HCT116 (cell line): ENCODE data around the gene BTN1A1. TPM values are rescaled to one million over a fixed set of nuclear protein-coding genes. Genes with fewer than 3 reads are reported as not detected.

Experiments
- ATAC-seq: fragments of 200-7000 bp; cut with Tn5 transposase; 2 replicates; pipeline ENCODE4 v1.9.1; 2020; ENCODE audit warnings: mild to moderate bottlenecking, moderate library complexity
- BruUV-seq: library from RNA; stranded (reverse); fragments of 400-500 nt; replicated peaks from 2 replicates; lab custom pipeline; 2021; lab: Mats Ljungman, UMichigan
- CTCF ChIA-PET: fragments of 300-600 bp; sonication (Branson Sonifier 250); formaldehyde crosslinking; loops from one replicate; lab custom pipeline; 2021; ENCODE audit warnings: antibody characterized with exemption; lab: Charles Lee
- POLR2A ChIA-PET: fragments of 300-600, 350-600 bp; sonication (Branson Sonifier 250); formaldehyde crosslinking; loops from one replicate; lab custom pipeline; 2021; ENCODE audit warnings: antibody characterized with exemption; lab: Charles Lee
- RAD21 ChIA-PET, 2 experiments: fragments of 300-600 bp; sonication (Branson Sonifier 250); formaldehyde crosslinking; loops; one replicate each; lab custom pipeline; 2023; ENCODE audit warnings: low total read pairs in 2 of 2; ENCODE audit not compliant: uncharacterized antibody in 2 of 2, unreplicated experiment in 2 of 2, low non-redundant PET in 1 of 2; lab: Charles Lee
- DNase-seq: peaks from one replicate; pipeline ENCODE4 v3.0.0-alpha.2; 2010; ENCODE audit warnings: low read depth, low spot score
- H2AFZ ChIP-seq: fragments of 200-600 bp; shearing (Covaris generic), sonication (generic); 2 replicates; pipeline ENCODE4 v1.6.1; 2017; ENCODE audit warnings: low read depth, mixed run types, mixed read lengths, antibody characterized with exemption, low read length; ENCODE audit not compliant: poor library complexity, severe bottlenecking
- H3K27ac ChIP-seq: 2 replicates; pipeline ENCODE4 v1.5.1; 2012; ENCODE audit warnings: low read depth, low read length
- H3K27me3 ChIP-seq: fragments of 200-600 bp; sonication (generic); 2 replicates; pipeline ENCODE4 v1.6.1; 2016; ENCODE audit warnings: mixed run types, low read length, mixed read lengths; ENCODE audit not compliant: insufficient read depth
- H3K36me3 ChIP-seq, 2 experiments: fragments of 200-500 bp in 1 of 2; fragments of 200-600 bp in 1 of 2; sonication (Bioruptor generic) in 1 of 2; sonication (generic) in 1 of 2; 2 replicates each; pipeline versions ENCODE4 v1.5.1 to v1.6.1; 2014 to 2016; ENCODE audit warnings: low read length in 2 of 2, inconsistent platforms in 1 of 2, mixed read lengths in 1 of 2, mixed run types in 1 of 2; ENCODE audit not compliant: insufficient read depth in 2 of 2, control insufficient read depth in 1 of 2
- H3K4me1 ChIP-seq, 2 experiments: fragments of 200-600 bp in 1 of 2; sonication (generic) in 1 of 2; 2 replicates each; pipeline versions ENCODE4 v1.5.1 to v1.6.1; 2012 to 2017; ENCODE audit warnings: low read length in 2 of 2, inconsistent platforms in 1 of 2, mild to moderate bottlenecking in 1 of 2, mixed read lengths in 1 of 2, mixed run types in 1 of 2, moderate library complexity in 1 of 2; ENCODE audit not compliant: insufficient read depth in 2 of 2, control insufficient read depth in 1 of 2
- H3K4me2 ChIP-seq: fragments of 200-600 bp; sonication (generic); 2 replicates; pipeline ENCODE4 v1.6.1; 2017; ENCODE audit warnings: mixed run types, low read length, mixed read lengths
- H3K4me3 ChIP-seq, 2 experiments: fragments of 200-600 bp in 1 of 2; sonication (generic) in 1 of 2; replicated peaks in 1 of 2; 2 replicates each; pipeline ENCODE4 v1.5.1; 2011 to 2016; ENCODE audit warnings: low read length in 2 of 2, control low read depth in 1 of 2, low read depth in 1 of 2, mild to moderate bottlenecking in 1 of 2, mixed read lengths in 1 of 2, mixed run types in 1 of 2
- H3K79me2 ChIP-seq: fragments of 200-600 bp; sonication (generic); 2 replicates; pipeline ENCODE4 v1.6.1; 2017; ENCODE audit warnings: mild to moderate bottlenecking, mixed run types, low read length, moderate library complexity, mixed read lengths; ENCODE audit not compliant: insufficient read depth
- H3K9ac ChIP-seq: fragments of 200-600 bp; sonication (generic); 2 replicates; pipeline ENCODE4 v1.6.1; 2016; ENCODE audit warnings: low read length, mixed read lengths
- H3K9me2 ChIP-seq: fragments of 200-600 bp; sonication (generic), shearing (Covaris generic); 2 replicates; pipeline ENCODE4 v1.6.1; 2017; ENCODE audit warnings: mixed run types, mild to moderate bottlenecking, moderate library complexity; ENCODE audit not compliant: insufficient read depth
- H3K9me3 ChIP-seq, 2 experiments: fragments of 200-500 bp in 1 of 2; fragments of 200-600 bp in 1 of 2; sonication (Bioruptor generic) in 1 of 2; sonication (generic) in 1 of 2; 2 replicates each; pipeline ENCODE4 v1.6.1; 2014 to 2017; ENCODE audit warnings: low read length in 2 of 2, mixed read lengths in 2 of 2, inconsistent platforms in 1 of 2, low read depth in 1 of 2, mild to moderate bottlenecking in 1 of 2, mixed run types in 1 of 2, moderate library complexity in 1 of 2; ENCODE audit not compliant: control insufficient read depth in 1 of 2, insufficient read depth in 1 of 2
- H4K20me1 ChIP-seq: fragments of 200-600 bp; sonication (generic), shearing (Covaris generic); 2 replicates; pipeline ENCODE4 v1.6.1; 2017; ENCODE audit warnings: mixed run types, mild to moderate bottlenecking, moderate library complexity; ENCODE audit not compliant: insufficient read depth
- CBX3 ChIP-seq: IDR thresholded peaks from 2 replicates; pipeline ENCODE4 v1.6.1; 2012; ENCODE audit warnings: low read depth
- CEBPB ChIP-seq: IDR thresholded peaks from 2 replicates; pipeline ENCODE4 v1.6.1; 2012; ENCODE audit warnings: low read depth
- CTCF ChIP-seq, 3 experiments: fragments of 200-600 bp in 1 of 3; sonication (generic) in 1 of 3; IDR thresholded peaks in 2 of 3; conservative IDR thresholded peaks in 1 of 3; 2 replicates each; pipeline ENCODE4 v1.5.1; 2012 to 2017; ENCODE audit warnings: low read depth in 2 of 3, low read length in 2 of 3, antibody characterized with exemption in 1 of 3, borderline replicate concordance in 1 of 3, control low read depth in 1 of 3, mild to moderate bottlenecking in 1 of 3, mixed read lengths in 1 of 3, mixed run types in 1 of 3, moderate library complexity in 1 of 3; ENCODE audit not compliant: insufficient read depth in 1 of 3
- EGR1 ChIP-seq: IDR thresholded peaks from 2 replicates; pipeline ENCODE4 v1.6.1; 2012; ENCODE audit warnings: low read depth
- ELF1 ChIP-seq: IDR thresholded peaks from 2 replicates; pipeline ENCODE4 v1.6.1; 2012; ENCODE audit warnings: low read depth, borderline replicate concordance
- EZH2phosphoT487 ChIP-seq: fragments of 200-600 bp; IDR thresholded peaks from 2 replicates; pipeline ENCODE4 v1.6.1; 2018; ENCODE audit warnings: antibody characterized with exemption, borderline replicate concordance
- FOSL1 ChIP-seq: IDR thresholded peaks from 2 replicates; pipeline ENCODE4 v1.6.1; 2012; ENCODE audit warnings: low read depth
- JUND ChIP-seq: IDR thresholded peaks from 2 replicates; pipeline ENCODE4 v1.6.1; 2012
- POLR2AphosphoS5 ChIP-seq: IDR thresholded peaks from 2 replicates; pipeline ENCODE4 v1.6.1; 2011; ENCODE audit warnings: mild to moderate bottlenecking, low read depth, low read length, moderate library complexity
- RAD21 ChIP-seq: IDR thresholded peaks from 2 replicates; pipeline ENCODE4 v1.6.1; 2012; ENCODE audit warnings: low read depth, mild to moderate bottlenecking
- REST ChIP-seq: IDR thresholded peaks from 2 replicates; pipeline ENCODE4 v1.6.1; 2012; ENCODE audit warnings: low read depth
- SP1 ChIP-seq: IDR thresholded peaks from 2 replicates; pipeline ENCODE4 v1.6.1; 2012; ENCODE audit warnings: low read depth
- TCF7L2 ChIP-seq: IDR thresholded peaks from 2 replicates; pipeline ENCODE4 v1.7.0; 2011; ENCODE audit warnings: borderline replicate concordance, inconsistent platforms; ENCODE audit not compliant: insufficient read depth, insufficient read length; ENCODE audit errors: extremely low read depth
- YY1 ChIP-seq: IDR thresholded peaks from 2 replicates; pipeline ENCODE4 v1.6.1; 2011; ENCODE audit warnings: low read length, low read depth, moderate library complexity, mild to moderate bottlenecking; ENCODE audit not compliant: insufficient replicate concordance; ENCODE audit errors: extremely low read depth
- ZNF274 ChIP-seq: fragments of 200-500 bp; sonication (Bioruptor generic); IDR thresholded peaks from 2 replicates; pipeline ENCODE4 v1.6.1; 2014; ENCODE audit warnings: mild to moderate bottlenecking, low read depth, low read length, inconsistent platforms
- intact Hi-C: fragments of 100-400 bp; cut with micrococcal nuclease; formaldehyde crosslinking; loops from 2 replicates; pipeline ENCODE4 v1.10.0; 2022
- total RNA-seq: library from RNA; stranded (reverse); gene quantifications from one replicate; pipeline ENCODE4 v1.2.1, GENCODE V29; 2021; ENCODE audit not compliant: unreplicated experiment
- TF ChIP-seq, protein P1 (sequence below): IDR thresholded peaks from 2 replicates; pipeline ENCODE4 v1.6.1; 2012

BTN1A1 gene
- total RNA-seq, 1 experiment from 2014 or later, result 0.32 TPM

DNA sequence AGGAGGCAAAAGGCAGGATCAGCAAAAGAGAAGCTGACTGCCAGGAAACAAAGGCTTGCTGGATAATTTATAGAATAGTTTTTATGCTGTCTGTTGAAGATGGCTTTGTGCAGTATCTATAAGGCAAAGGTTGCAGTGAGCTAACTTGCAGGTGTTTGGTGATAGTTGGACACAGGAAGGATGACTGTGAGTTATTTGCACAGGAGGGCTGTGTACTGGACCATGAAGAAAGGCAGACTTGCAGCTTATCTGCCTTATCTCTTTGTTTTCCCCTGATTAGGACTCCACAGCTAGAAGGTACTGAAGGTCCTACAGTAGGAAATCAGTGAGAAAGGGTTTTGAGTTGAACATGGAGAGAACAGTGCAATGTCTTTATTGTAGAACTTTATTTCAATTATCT is 2.1 kb downstream of the BTN1A1 start:
- intact Hi-C loops, result no loop called here
- no peaks in the 10 kb centered on the region for H3K9me2 ChIP-seq
- ATAC-seq (no peak), DNase-seq (no peak)
- H3K9me3 ChIP-seq, result no peaks in the 10 kb centered on the region
- no peak overlapping the region for H3K27ac ChIP-seq
- TF ChIP-seq CEBPB (no peak), JUND (no peak), TCF7L2 (no peak), POLR2AphosphoS5 (no peak), FOSL1 (no peak), RAD21 (no peak)
- TF ChIP-seq, all 23 proteins: peak for 0
- Histone ChIP-seq H3K79me2 (no peaks in the 10 kb centered on the region), H3K27me3 (no peaks in the 10 kb centered on the region), H4K20me1 (no peaks in the 10 kb centered on the region), H3K4me3 (no peak overlapping the region), H3K4me2 (no peak overlapping the region), H2AFZ (no peak overlapping the region), H3K36me3 (no peaks in the 10 kb centered on the region), H3K4me1 (peaks cover 0 to 3% of the 10 kb centered on the region in 2 experiments; a peak in 1 of 4 replicates), H3K9ac (no peak overlapping the region)
- BruUV-seq, result no TSS peak
- ChIA-PET CTCF (no interaction called here), POLR2A (no interaction called here), RAD21 (no interaction called here)

DNA sequence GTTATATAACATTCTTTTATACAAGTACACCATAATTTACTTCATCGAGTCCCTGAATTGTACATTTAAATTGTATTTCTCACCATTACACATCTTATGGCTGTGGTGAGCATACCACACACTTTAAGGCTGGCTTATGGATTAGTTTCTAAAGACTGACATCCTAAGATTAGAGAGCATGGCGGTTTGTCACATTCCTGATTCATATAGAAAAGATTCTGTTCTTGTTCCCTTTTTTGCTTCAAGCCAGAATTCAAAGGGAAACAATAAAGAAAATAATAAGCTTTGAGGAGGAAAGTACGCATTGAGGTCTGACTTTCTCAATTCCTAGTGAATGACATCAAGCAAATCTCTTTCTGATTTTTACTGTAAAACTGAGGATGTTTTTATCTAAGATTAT is 2.5 kb downstream of the BTN1A1 start:
- H3K9ac ChIP-seq, result no peak overlapping the region
- peaks cover 0 to 3% of the 10 kb centered on the region in 2 experiments; a peak in 1 of 4 replicates for H3K4me1 ChIP-seq
- no peak for DNase-seq
- no peaks in the 10 kb centered on the region for H3K36me3 ChIP-seq
- ChIA-PET POLR2A (no interaction called here), CTCF (no interaction called here), RAD21 (no interaction called here)
- no peak overlapping the region for H2AFZ ChIP-seq
- no peak overlapping the region for H3K4me3 ChIP-seq
- H4K20me1 ChIP-seq, result no peaks in the 10 kb centered on the region
- H3K4me2 ChIP-seq, result no peak overlapping the region
- H3K79me2 ChIP-seq, result no peaks in the 10 kb centered on the region
- no TSS peak for BruUV-seq
- H3K27ac ChIP-seq, result no peak overlapping the region
- intact Hi-C loops, result no loop called here
- H3K9me2 ChIP-seq, result no peaks in the 10 kb centered on the region
- ATAC-seq, result no peak
- no peaks in the 10 kb centered on the region for H3K9me3 ChIP-seq
- H3K27me3 ChIP-seq, result no peaks in the 10 kb centered on the region
- no peak for TF ChIP-seq CEBPB
- TF ChIP-seq TCF7L2, result no peak
- TF ChIP-seq EGR1, result no peak
- TF ChIP-seq POLR2AphosphoS5, result no peak
- TF ChIP-seq CBX3, result no peak
- TF ChIP-seq EZH2phosphoT487, result no peak
- TF ChIP-seq, protein P1, sequence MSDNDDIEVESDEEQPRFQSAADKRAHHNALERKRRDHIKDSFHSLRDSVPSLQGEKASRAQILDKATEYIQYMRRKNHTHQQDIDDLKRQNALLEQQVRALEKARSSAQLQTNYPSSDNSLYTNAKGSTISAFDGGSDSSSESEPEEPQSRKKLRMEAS, result no peak
- no peak for TF ChIP-seq ELF1
- no peak for TF ChIP-seq CTCF (IDR thresholded peaks at IDR 0.05 in 2 of 3, conservative IDR thresholded peaks at IDR 0.05 in 1 of 3; ENCODE audit: borderline replicate concordance in 1 of 3, insufficient read depth in 1 of 3, low read depth in 2 of 3, low read length in 2 of 3)
- TF ChIP-seq SP1, result no peak
- TF ChIP-seq FOSL1, result no peak
- no peak for TF ChIP-seq REST
- TF ChIP-seq ZNF274, result no peak
- no peak for TF ChIP-seq YY1
